OCI-LY7 (cell line): ENCODE results near the gene CCDC141. TPM values are rescaled to one million over a fixed set of nuclear protein-coding genes. Genes with fewer than 3 reads are reported as not detected.
"Not testable (repeated sequence)": the region's sequence is repeated elsewhere in the genome, so short reads cannot be mapped to it uniquely, and the experiment has no call there.

ENCODE experiments used
- BruUV-seq: library from RNA; stranded (reverse); fragments of 400-500 nt; replicated peaks from 2 replicates; lab custom pipeline; 2021; lab: Mats Ljungman, UMichigan
- CTCF ChIA-PET: fragments of 300-600 bp; sonication (Branson Sonifier 250); formaldehyde crosslinking; loops from one replicate; lab custom pipeline; 2022; ENCODE audit warnings: antibody characterized with exemption; ENCODE audit not compliant: unreplicated experiment; lab: Charles Lee
- POLR2A ChIA-PET: fragments of 300-600 bp; sonication (Branson Sonifier 250); formaldehyde crosslinking; loops from one replicate; lab custom pipeline; 2022; ENCODE audit warnings: antibody characterized with exemption; lab: Charles Lee
- DNase-seq: peaks from one replicate; pipeline ENCODE4 v3.0.0-alpha.2; 2015; ENCODE audit warnings: low spot score
- H2AFZ ChIP-seq: fragments of 200-600 bp; sonication (generic), shearing (Covaris generic); 2 replicates; pipeline ENCODE4 v1.6.1; 2014; ENCODE audit warnings: mild to moderate bottlenecking, antibody characterized with exemption, low read length, moderate library complexity
- H3K27ac ChIP-seq: fragments of 200-600 bp; sonication (generic); 2 replicates; pipeline ENCODE4 v1.5.1; 2014; ENCODE audit warnings: mixed run types, low read depth, mild to moderate bottlenecking, moderate library complexity, low read length, inconsistent platforms; ENCODE audit not compliant: poor library complexity, severe bottlenecking
- H3K36me3 ChIP-seq: fragments of 200-600 bp; sonication (generic); 2 replicates; pipeline ENCODE4 v1.6.1; 2014; ENCODE audit warnings: mild to moderate bottlenecking, antibody characterized with exemption, low read length, moderate library complexity, mixed read lengths; ENCODE audit not compliant: insufficient read depth
- H3K4me1 ChIP-seq: fragments of 200-600 bp; sonication (generic); 2 replicates; pipeline ENCODE4 v1.5.1; 2014; ENCODE audit warnings: mild to moderate bottlenecking, low read length; ENCODE audit not compliant: insufficient read depth, poor library complexity, severe bottlenecking
- H3K4me2 ChIP-seq: fragments of 200-600 bp; sonication (generic); 2 replicates; pipeline ENCODE4 v1.6.1; 2014; ENCODE audit warnings: mild to moderate bottlenecking, low read length
- H3K4me3 ChIP-seq: fragments of 200-600 bp; sonication (generic); 2 replicates; pipeline ENCODE4 v1.5.1; 2014; ENCODE audit warnings: mild to moderate bottlenecking, low read depth, low read length; ENCODE audit not compliant: poor library complexity, severe bottlenecking
- H3K79me2 ChIP-seq: fragments of 200-600 bp; sonication (generic); 2 replicates; pipeline ENCODE4 v1.6.1; 2016; ENCODE audit warnings: low read depth, mild to moderate bottlenecking, low read length, moderate library complexity, mixed read lengths; ENCODE audit not compliant: insufficient read depth
- H3K9me2 ChIP-seq: fragments of 200-600 bp; sonication (generic); 2 replicates; pipeline ENCODE4 v1.6.1; 2016; ENCODE audit warnings: mild to moderate bottlenecking, low read length, mixed read lengths; ENCODE audit not compliant: insufficient read depth
- H3K9me3 ChIP-seq: fragments of 200-600 bp; sonication (generic); 2 replicates; pipeline ENCODE4 v1.6.1; 2014; ENCODE audit warnings: mild to moderate bottlenecking, mixed run types, low read length, mixed read lengths
- H4K20me1 ChIP-seq: fragments of 200-600 bp; sonication (generic); 2 replicates; pipeline ENCODE4 v1.6.1; 2014; ENCODE audit warnings: mild to moderate bottlenecking, antibody characterized with exemption, low read length, moderate library complexity, mixed read lengths; ENCODE audit not compliant: insufficient read depth
- CTCF ChIP-seq: fragments of 200-600 bp; sonication (generic); conservative IDR thresholded peaks from 2 replicates; pipeline ENCODE4 v1.5.1; 2014; ENCODE audit warnings: mild to moderate bottlenecking, antibody characterized with exemption, low read length, moderate library complexity, mixed read lengths
- EZH2phosphoT487 ChIP-seq: fragments of 200-600 bp; sonication (generic); IDR thresholded peaks from 2 replicates; pipeline ENCODE4 v1.6.1; 2018; ENCODE audit warnings: low read depth, borderline replicate concordance, mild to moderate bottlenecking, mixed run types, antibody characterized with exemption, low read length, moderate library complexity, mixed read lengths
- intact Hi-C: fragments of 100-400 bp; cut with micrococcal nuclease; formaldehyde crosslinking; loops from one replicate; pipeline ENCODE4 v1.10.0; 2022; ENCODE audit not compliant: unreplicated experiment
- total RNA-seq, 2 experiments: library from RNA; depleted of rRNA in 1 of 2; stranded (reverse); fragments of >200 nt in 1 of 2; shearing (Covaris generic) in 1 of 2; gene quantifications; 2 replicates each; pipeline ENCODE4 v1.2.3, GENCODE V29; 2014 to 2022

The CCDC141 gene
- total RNA-seq, 2 experiments from 2014 or later = 0.32 TPM; not detected in 1

DNA sequence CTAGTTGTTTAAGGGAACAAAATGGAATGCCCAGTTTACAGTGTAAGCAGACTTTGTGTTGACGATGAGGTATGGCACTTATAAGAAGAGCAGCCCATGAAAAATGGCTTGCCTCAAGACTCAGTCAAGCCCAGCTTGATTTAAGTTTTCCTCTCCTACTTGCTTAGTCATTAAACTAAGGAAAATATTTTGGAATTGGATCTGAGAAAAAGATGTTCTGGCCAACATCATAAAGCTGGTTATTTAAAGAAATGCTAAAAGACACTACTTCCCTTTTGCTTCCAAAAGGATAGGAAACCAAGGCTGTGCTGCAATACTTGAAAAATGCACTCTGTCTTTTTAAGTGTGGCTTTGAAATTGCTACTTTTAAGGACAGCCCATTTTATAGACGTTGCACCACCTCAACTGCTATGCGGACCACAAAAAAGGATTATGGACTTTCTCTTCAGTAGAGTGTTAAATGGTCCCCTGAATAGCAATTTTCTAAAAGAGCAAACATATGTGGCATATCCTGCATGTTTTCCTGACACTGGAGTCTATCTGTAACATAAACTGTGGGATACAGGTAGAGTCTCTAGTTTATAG, 32.1 kb downstream of the CCDC141 start:
- Histone ChIP-seq H3K4me2 (no peak overlapping the region), H3K4me3 (no peak overlapping the region), H3K9me3 (no peaks in the 10 kb centered on the region), H3K79me2 (no peaks in the 10 kb centered on the region), H3K9me2 (no peaks in the 10 kb centered on the region), H3K4me1 (peaks cover 26% of the 10 kb centered on the region), H3K36me3 (no peaks in the 10 kb centered on the region), H2AFZ (no peak overlapping the region), H4K20me1 (no peaks in the 10 kb centered on the region), H3K27ac (no peak overlapping the region)
- intact Hi-C loops = no loop called here
- no TSS peak for BruUV-seq
- ChIA-PET POLR2A (interaction anchor here (0.8 to 1.6 kb wide), 4 partner anchors 22 to 128 kb away, joined by 3 to 4 read pairs (median 3); no protein-coding TSS in a partner anchor), CTCF (no interaction called here)
- no peak for DNase-seq
- TF ChIP-seq EZH2phosphoT487 (no peak), CTCF (no peak)

DNA sequence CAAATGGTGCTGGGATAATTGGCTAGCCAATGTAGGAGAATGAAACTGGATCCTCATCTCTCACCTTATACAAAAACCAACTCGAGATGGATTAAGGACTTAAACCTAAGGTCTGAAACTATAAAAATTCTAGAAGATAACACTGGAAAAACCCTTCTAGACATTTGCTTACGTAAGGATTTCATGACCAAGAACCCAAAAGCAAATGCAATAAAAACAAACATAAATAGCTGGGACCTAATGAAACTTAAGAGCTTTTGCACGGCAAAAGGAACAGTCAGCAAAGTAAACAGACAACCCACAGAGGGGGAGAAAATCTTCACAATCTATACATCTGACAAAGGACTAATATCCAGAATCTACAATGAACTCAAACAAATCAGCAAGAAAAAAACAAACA, 35.7 kb downstream of the CCDC141 start:
- not testable (repeated sequence) for H3K79me2 ChIP-seq, BruUV-seq, H3K4me2 ChIP-seq

GRCh38 chr2:179005976-179006375, 44.0 kb downstream of the CCDC141 start:
- no peaks in the 10 kb centered on the region for H3K9me2 ChIP-seq
- H3K9me3 ChIP-seq = no peaks in the 10 kb centered on the region; the same call in 1 of the 2 replicates
- no TSS peak for BruUV-seq
- no peaks in the 10 kb centered on the region for H3K36me3 ChIP-seq
- no peak overlapping the region for H3K4me3 ChIP-seq
- CTCF ChIA-PET = no interaction called here
- no peak for DNase-seq
- H4K20me1 ChIP-seq = no peaks in the 10 kb centered on the region
- intact Hi-C loops = no loop called here
- H2AFZ ChIP-seq = no peak overlapping the region
- no peaks in the 10 kb centered on the region for H3K79me2 ChIP-seq
- H3K27ac ChIP-seq = no peak overlapping the region
- TF ChIP-seq EZH2phosphoT487 (no peak), CTCF (no peak)
- POLR2A ChIA-PET = no interaction called here
- no peaks in the 10 kb centered on the region for H3K4me1 ChIP-seq
- H3K4me2 ChIP-seq = no peak overlapping the region

More for the DNA sequence above, 35.7 kb downstream of the CCDC141 start:
- POLR2A ChIA-PET, H3K4me3 ChIP-seq, CTCF ChIA-PET, H4K20me1 ChIP-seq, H3K36me3 ChIP-seq, H3K27ac ChIP-seq, H3K9me3 ChIP-seq, intact Hi-C loops, H2AFZ ChIP-seq, DNase-seq, H3K9me2 ChIP-seq, H3K4me1 ChIP-seq: not testable (repeated sequence)
